ENCODE measurements around the gene ROBO2.

GRCh38 chr3:77648664-77649063, 608.8 kb downstream of the ROBO2 start:
- TF ChIP-seq CTCF (IDR thresholded peaks at IDR 0.05 in 8 of 11, conservative IDR thresholded peaks at IDR 0.05 in 3 of 11) (no peak), POLR2A (IDR thresholded peaks at IDR 0.05) (no peak)
